Activated T-cell treated with anti-CD3 and anti-CD28 coated beads, Interleukin-2, amount 50 U/mL, for 48 hours (primary cell): ENCODE results near the gene SPATA9.
"Not testable (repeated sequence)": the region's sequence is repeated elsewhere in the genome, so short reads cannot be mapped to it uniquely, and the experiment has no call there.

Experiments used
- DNase-seq, 2 experiments: peaks; one replicate each; pipeline ENCODE4 v3.0.0-alpha.2; 2020

Gene SPATA9

GRCh38 chr5:95715799-95716461 lies 33.1 kb upstream of the SPATA9 start:
- DNase-seq, result peak; percentile 35 to 40

- DNase-seq, result no peak
Observed at GRCh38 chr5:95713960-95714710, 31.3 kb upstream of the SPATA9 start.

- DNase-seq, result not testable (repeated sequence)
Observed at GRCh38 chr5:95713246-95713645, 30.5 kb upstream of the SPATA9 start.

- peak; percentile 68 to 74 for DNase-seq
Observed at GRCh38 chr5:95712347-95712958, 29.7 kb upstream of the SPATA9 start.

- no peak for DNase-seq
Observed at GRCh38 chr5:95711501-95712346, 28.9 kb upstream of the SPATA9 start.

GRCh38 chr5:95710651-95711500 lies 28.1 kb upstream of the SPATA9 start:
- DNase-seq, result not testable (repeated sequence)

- DNase-seq, result no peak
Observed at GRCh38 chr5:95709967-95710650, 27.3 kb upstream of the SPATA9 start.

GRCh38 chr5:95708876-95709275 lies 26.1 kb upstream of the SPATA9 start:
- DNase-seq, result no peak

GRCh38 chr5:95707534-95708188 lies 24.9 kb upstream of the SPATA9 start:
- not testable (repeated sequence) for DNase-seq

- DNase-seq, result no peak
Observed at GRCh38 chr5:95707055-95707454, 24.3 kb upstream of the SPATA9 start.

- not testable (repeated sequence) for DNase-seq
Observed at GRCh38 chr5:95706196-95706595, 23.4 kb upstream of the SPATA9 start.

- no peak for DNase-seq
Observed at GRCh38 chr5:95704150-95704549, 21.4 kb upstream of the SPATA9 start.

- no peak for DNase-seq
Observed at GRCh38 chr5:95701074-95701473, 18.3 kb upstream of the SPATA9 start.

- no peak for DNase-seq
Observed at GRCh38 chr5:95699337-95699736, 16.5 kb upstream of the SPATA9 start.

- DNase-seq, result no peak
Observed at GRCh38 chr5:95697781-95698681, 15.2 kb upstream of the SPATA9 start.

GRCh38 chr5:95690333-95690732 lies 7.5 kb upstream of the SPATA9 start:
- DNase-seq, result no peak

GRCh38 chr5:95689680-95690079 lies 6.9 kb upstream of the SPATA9 start:
- DNase-seq, result no peak

- no peak for DNase-seq
Observed at GRCh38 chr5:95686651-95687050, 3.9 kb upstream of the SPATA9 start.

- no peak for DNase-seq
Observed at GRCh38 chr5:95684361-95684760, 1.6 kb upstream of the SPATA9 start.

GRCh38 chr5:95673081-95673480 lies 9.7 kb downstream of the SPATA9 start:
- no peak for DNase-seq
